ENCODE data around the gene FAM187B. TPM values are rescaled to one million over a fixed set of nuclear protein-coding genes. Genes with fewer than 3 reads are reported as not detected.
A peak's percentile ranks its signal among the peaks of the same experiment; 100 is the strongest.

Gene FAM187B
- total RNA-seq, 4 donors from 2014 or later, result not detected

DNA sequence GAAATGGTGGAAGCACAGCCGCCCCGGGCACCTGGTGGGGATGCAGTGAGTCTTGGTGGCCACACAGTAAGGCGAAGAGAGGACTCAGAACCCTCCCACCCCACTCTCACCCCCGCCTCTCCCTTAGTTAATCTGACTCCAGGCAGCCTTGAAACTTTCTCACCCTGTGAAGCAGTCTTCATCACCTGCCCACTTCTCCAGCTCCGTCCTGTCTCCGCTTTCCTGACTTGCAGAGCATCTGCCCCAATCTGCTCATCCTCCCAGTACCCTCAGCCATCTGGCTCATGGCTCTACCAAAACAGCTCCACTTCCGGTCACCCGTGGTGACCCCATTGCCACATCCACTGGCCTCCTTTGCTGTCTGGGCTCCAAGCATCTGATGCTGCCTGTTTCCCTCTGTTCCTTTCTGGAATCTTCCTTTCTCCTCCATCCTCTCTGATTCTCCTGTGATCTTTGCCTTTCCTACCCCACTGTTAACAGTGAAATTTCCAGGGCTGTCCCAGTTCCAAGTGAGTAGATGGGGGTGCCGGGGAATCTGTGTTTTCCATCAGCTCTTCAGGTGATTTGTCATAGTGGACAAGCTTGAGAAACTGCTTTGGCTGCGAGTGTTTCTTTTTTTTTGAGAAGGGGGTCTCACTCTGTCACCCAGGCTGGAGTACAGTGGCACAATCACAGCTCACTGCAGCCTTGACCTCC, 44.6 kb upstream of the FAM187B start:
- no peak for TF ChIP-seq EP300 (IDR thresholded peaks at IDR 0.05)
- TF ChIP-seq CTCF (IDR thresholded peaks at IDR 0.05), result no peak
- TF ChIP-seq POLR2AphosphoS5 (IDR thresholded peaks at IDR 0.05), result no peak
- no peak for TF ChIP-seq POLR2A (IDR thresholded peaks at IDR 0.05)
- Histone ChIP-seq H3K4me1 (peaks cover 0 to 29% (median 11%) of the 10 kb centered on the region in 3 donors), H3K27me3 (no peaks in the 10 kb centered on the region), H3K36me3 (peaks cover 0 to 82% of the 10 kb centered on the region in 2 donors), H3K27ac (no peak overlapping the region), H3K9me3 (no peaks in the 10 kb centered on the region), H3K4me3 (no peak overlapping the region)
- WGBS, 2 donors (ENCODE audit: low coverage in 1 of 2), result 51 to 75% methylated on average over 5 to 7 of the region's 10 CpGs
- no peak for ATAC-seq

DNA sequence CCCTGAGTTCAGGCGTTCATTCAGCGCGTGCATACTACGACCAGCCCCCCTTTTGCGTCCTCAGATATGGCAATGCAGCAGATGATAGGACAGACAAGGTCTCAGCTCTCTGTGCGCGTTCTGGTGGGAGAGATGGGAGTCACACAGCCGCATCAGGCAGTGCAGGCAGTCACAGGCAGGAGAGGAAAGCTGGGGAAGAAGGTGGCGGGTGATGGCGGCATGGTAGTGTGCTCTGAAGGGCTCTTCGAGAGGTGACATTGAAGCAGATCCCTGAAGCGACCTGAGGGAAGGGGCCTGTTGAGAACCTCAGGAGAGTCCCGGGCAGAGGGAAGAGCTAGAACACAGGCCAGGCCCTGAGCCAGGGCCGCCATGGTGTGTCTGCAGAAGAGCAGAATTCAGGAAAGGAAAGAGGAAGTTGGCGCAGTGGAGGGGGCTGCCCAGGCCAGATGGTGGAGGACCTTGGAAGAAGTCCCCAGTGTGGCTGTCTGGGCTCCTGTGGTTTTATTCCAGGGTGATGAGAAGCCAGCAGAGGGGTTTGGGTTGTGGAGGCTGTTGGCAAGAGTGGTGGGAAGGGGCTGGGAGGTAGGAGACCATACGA, 43.7 kb upstream of the FAM187B start:
- ATAC-seq, result no peak
- no peak for TF ChIP-seq CTCF (IDR thresholded peaks at IDR 0.05)
- no peak for TF ChIP-seq EP300 (IDR thresholded peaks at IDR 0.05)
- TF ChIP-seq POLR2A (IDR thresholded peaks at IDR 0.05), result no peak
- no peak for TF ChIP-seq POLR2AphosphoS5 (IDR thresholded peaks at IDR 0.05)
- H3K9me3 ChIP-seq, result no peaks in the 10 kb centered on the region
- H3K27me3 ChIP-seq, result no peaks in the 10 kb centered on the region
- H3K4me3 ChIP-seq, result no peak overlapping the region
- H3K4me1 ChIP-seq, result peaks cover 0 to 29% (median 11%) of the 10 kb centered on the region in 3 donors
- WGBS, 2 donors (ENCODE audit: low coverage in 1 of 2), result 81 to 86% methylated on average over 7 to 9 of the region's 16 CpGs
- no peak overlapping the region for H3K27ac ChIP-seq
- peaks cover 0 to 73% of the 10 kb centered on the region in 2 donors for H3K36me3 ChIP-seq

GRCh38 chr19:35271546-35271945, 43.0 kb upstream of the FAM187B start:
- Histone ChIP-seq H3K27me3 (no peaks in the 10 kb centered on the region), H3K4me1 (peaks cover 0 to 36% (median 16%) of the 10 kb centered on the region in 3 donors), H3K27ac (no peak overlapping the region), H3K9me3 (no peaks in the 10 kb centered on the region), H3K4me3 (no peak overlapping the region), H3K36me3 (peaks cover 0 to 66% of the 10 kb centered on the region in 2 donors)
- no peak for ATAC-seq
- WGBS, 2 donors (ENCODE audit: low coverage in 1 of 2), result no CpG with 5 or more reads among the region's 7 CpGs
- TF ChIP-seq POLR2AphosphoS5 (IDR thresholded peaks at IDR 0.05) (no peak), CTCF (IDR thresholded peaks at IDR 0.05) (no peak), POLR2A (IDR thresholded peaks at IDR 0.05) (no peak), EP300 (IDR thresholded peaks at IDR 0.05) (no peak)

DNA sequence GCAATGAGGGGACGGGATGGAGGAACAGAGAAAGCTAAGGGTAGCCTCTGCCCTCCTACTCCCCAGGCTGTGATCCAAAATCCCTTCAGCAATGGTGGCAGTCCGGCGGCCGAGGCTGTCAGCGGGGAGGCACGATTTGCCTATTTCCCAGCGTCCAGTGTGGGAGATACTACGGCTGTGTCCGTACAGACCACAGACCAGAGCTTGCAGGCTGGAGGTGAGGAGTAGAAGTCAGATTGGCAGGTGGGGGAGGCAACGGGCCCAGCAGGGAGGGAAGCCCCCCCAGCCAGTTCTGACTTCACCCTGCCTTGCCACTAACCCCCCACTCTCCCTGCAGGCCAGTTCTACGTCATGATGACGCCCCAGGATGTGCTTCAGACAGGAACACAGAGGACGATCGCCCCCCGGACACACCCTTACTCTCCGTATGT, 41.9 kb upstream of the FAM187B start:
- TF ChIP-seq CTCF (IDR thresholded peaks at IDR 0.05), result no peak
- TF ChIP-seq POLR2A (IDR thresholded peaks at IDR 0.05), result no peak
- no peak for TF ChIP-seq EP300 (IDR thresholded peaks at IDR 0.05)
- no peak for TF ChIP-seq POLR2AphosphoS5 (IDR thresholded peaks at IDR 0.05)
- Histone ChIP-seq H3K4me1 (peaks cover 0 to 47% (median 25%) of the 10 kb centered on the region in 3 donors), H3K9me3 (no peaks in the 10 kb centered on the region), H3K27me3 (no peaks in the 10 kb centered on the region), H3K27ac (peak overlapping the region in 1 of 4 donors; percentile 93), H3K36me3 (peaks cover 0 to 55% of the 10 kb centered on the region in 2 donors), H3K4me3 (peak overlapping the region in 1 of 2 donors; percentile 71)
- 78 to 80% methylated on average over 1 to 7 of the region's 16 CpGs for WGBS, 2 donors (ENCODE audit: low coverage in 1 of 2)
- ATAC-seq, result no peak

All from gastroesophageal sphincter (tissue), 4 donors.